ENCODE measurements around the gene CSNK1E. TPM values are rescaled to one million over a fixed set of nuclear protein-coding genes. Genes with fewer than 3 reads are reported as not detected.
A peak's percentile ranks its signal among the peaks of the same experiment; 100 is the strongest.

Gene CSNK1E
- total RNA-seq, 2 experiments from 2014 or later = 74.3 to 81.3 TPM

DNA sequence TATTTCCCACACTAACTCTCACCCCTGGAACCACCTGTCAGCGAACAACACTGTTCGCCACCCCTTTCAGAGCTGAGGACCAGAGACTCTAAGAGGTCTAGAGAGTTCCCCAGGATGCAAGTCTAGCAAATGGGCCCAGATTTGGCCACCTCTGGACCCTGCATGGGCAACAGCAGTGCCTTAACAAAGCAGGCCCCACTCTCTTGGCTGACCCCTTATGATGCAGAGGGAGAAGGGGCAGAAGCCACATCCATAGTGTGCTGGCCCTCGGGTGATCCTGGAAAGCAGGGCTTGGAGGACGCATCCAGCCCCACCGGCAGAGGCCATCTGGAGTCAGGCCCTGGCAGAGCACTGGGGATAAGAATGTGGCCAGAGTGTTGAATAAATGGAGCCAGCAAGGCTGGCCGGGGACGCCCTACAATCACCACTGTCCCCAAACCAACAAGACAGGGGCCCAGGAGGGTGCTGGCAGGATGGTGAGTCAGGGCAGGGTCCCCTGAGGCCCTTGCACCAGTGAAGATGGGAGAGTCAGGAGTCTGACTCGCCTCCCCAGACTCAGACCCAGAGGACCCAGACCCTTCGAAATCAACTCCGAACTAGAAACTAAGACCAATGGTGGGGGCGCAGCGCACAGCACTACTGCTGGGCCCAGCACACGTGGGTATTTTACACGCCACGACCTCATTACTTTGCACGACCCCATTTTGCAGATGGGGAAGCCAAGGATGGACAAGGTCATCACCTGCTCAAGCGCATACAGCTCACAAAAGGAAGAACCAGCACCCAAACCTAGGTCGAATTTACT lies 6.5 kb downstream of the CSNK1E start:
- H3K27ac Mint-ChIP-seq = peak overlapping the region; percentile 76
- no peak overlapping the region for H3K4me3 Mint-ChIP-seq
- POLR2A ChIA-PET = no interaction called here
- CTCF ChIA-PET = no interaction called here
- peaks cover 66% of the 10 kb centered on the region for H3K4me1 Mint-ChIP-seq
- DNase-seq = no peak
- peaks cover 6% of the 10 kb centered on the region for H3K36me3 Mint-ChIP-seq (ENCODE audit: low read depth)
- H3K27me3 Mint-ChIP-seq = no peaks in the 10 kb centered on the region
- H3K9me3 Mint-ChIP-seq = no peaks in the 10 kb centered on the region

DNA sequence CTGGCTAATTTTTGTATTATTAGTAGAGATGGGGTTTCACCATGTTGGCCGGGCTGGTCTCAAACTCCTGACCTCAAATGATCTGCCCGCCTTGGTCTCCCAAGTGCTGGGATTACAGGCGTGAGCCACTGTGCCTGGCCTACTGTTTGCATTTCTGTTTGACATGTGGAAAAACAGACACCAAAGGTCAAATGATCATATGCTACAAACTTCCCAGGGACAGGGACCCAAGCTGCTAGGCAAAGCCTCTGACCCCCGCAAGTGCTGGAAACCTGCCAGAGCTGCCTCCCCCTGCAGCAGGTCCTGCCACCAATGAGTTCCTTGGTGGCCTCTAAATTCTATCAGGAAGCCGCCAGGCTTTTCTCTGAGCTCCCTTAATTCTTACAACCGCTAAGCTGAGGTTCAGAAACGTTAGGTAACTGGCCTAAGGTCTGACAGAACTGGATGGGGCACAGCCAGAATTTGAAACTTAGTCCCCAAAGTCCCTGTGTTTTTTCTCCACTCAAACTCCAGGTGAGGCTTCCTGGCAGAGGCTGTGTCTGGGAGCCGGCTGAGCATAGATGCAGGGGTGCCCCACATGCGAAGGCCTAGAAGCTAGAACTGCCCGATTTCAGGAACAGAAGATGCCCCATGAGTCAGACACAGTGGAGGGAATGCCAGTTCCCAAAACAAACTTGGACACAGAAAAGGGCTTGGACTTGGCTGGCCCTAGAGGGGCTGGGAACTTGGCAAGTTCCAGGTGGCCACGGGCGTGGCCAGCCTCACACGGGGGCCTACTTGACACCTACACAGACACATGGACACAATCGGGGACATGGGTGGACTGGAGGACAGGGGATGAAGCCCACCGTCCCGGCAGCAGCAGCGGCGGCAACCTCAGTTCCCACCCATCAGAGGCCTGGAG lies 7.4 kb downstream of the CSNK1E start:
- POLR2A ChIA-PET = no interaction called here
- Mint-ChIP-seq H3K9me3 (no peaks in the 10 kb centered on the region), H3K27me3 (no peaks in the 10 kb centered on the region), H3K4me1 (peaks cover 62% of the 10 kb centered on the region), H3K27ac (no peak overlapping the region), H3K4me3 (no peak overlapping the region), H3K36me3 (ENCODE audit: low read depth) (peaks cover 6% of the 10 kb centered on the region)
- DNase-seq = no peak
- CTCF ChIA-PET = no interaction called here

DNA sequence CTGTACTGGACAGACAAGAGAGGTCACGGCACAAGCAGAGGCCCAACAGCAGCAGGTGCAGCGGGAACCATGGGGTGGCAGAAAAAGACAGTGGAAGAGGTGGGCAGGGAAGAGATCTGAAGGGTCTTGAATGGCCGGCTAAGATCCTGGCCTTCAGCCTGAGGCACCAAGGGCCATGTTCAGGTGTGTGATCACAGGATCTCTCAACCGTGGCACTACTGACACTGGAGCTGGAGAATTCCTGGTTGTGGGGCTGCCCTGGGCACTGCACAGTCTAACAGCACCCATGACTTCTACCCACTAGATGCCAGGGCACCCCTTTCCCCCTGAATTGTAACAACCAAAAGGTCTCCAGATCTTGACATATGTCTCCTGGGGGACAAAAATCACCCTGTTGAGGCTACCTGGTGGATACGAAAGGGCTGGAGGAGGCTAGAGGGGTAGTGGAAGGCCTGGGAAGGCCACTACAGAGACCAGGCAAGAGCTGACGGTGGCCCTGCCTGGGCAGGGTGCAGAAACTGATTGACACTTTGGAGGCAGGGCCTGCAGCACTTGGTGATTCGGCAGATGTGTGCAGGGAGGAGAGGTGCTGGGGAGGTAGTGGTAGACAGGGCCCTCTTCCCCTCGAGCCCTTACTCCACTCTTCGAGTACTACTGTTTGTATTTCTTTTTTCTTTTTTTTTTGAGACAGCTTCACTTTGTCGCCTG lies 8.3 kb downstream of the CSNK1E start:
- Mint-ChIP-seq H3K36me3 (ENCODE audit: low read depth) (peaks cover 6% of the 10 kb centered on the region), H3K9me3 (no peaks in the 10 kb centered on the region), H3K4me3 (no peak overlapping the region), H3K27ac (peak overlapping the region; percentile 31), H3K27me3 (no peaks in the 10 kb centered on the region), H3K4me1 (peaks cover 55% of the 10 kb centered on the region)
- POLR2A ChIA-PET = no interaction called here
- no peak for DNase-seq
- CTCF ChIA-PET = no interaction called here

DNA sequence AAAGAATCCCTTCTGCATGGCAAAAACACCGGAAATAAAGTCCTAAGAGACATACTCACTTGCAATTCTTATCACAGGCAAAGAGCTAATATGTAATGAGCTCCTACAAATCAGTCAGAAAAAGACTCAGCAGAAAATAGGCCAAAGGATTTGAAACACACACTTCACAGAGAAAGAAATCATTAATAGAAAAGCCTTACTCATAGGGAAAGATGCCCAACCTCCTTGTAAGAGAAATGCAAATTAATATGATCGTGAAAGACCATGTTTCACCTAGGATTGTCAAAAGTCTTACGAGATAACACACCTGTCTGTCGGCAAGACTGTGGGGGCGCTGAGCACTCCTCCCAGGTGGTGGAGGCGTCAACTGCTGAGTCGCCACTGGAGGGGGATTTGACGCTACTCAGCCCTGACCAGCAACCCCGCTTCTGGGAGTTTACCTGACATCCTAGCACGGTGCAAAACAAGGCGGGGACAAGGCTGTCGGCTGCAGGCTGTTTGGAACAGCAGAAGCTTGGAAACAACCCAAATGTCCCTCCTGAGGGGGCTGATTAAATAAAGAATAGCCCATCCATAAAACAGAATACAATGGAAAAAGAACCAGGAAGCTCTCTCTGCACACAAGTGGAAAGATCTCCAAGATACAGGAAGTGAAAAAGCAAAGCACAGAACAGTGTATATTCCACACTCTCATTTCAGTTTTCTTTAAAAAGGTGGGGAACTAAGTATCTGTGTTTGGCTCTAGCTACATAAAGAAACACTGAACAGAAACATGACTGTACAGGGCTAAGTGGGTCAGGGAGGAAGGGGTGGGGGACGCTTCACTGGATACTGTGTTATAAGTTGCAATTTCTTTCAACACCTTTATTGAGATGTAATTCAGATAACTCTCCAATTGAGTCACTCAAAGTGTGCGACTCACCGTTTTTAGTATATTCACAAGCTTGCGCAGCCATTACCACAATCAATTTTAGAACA lies 11.5 kb downstream of the CSNK1E start:
- POLR2A ChIA-PET = no interaction called here
- CTCF ChIA-PET = interaction anchor here (1.4 to 2.3 kb wide), 2 partner anchors 11 to 13 kb away, joined by 3 to 7 read pairs; no protein-coding TSS in a partner anchor
- Mint-ChIP-seq H3K36me3 (ENCODE audit: low read depth) (peaks cover 11% of the 10 kb centered on the region), H3K4me1 (peaks cover 24% of the 10 kb centered on the region), H3K9me3 (no peaks in the 10 kb centered on the region), H3K27ac (peak overlapping the region; percentile 37), H3K4me3 (peak overlapping the region; percentile 1), H3K27me3 (no peaks in the 10 kb centered on the region)
- no peak for DNase-seq

DNA sequence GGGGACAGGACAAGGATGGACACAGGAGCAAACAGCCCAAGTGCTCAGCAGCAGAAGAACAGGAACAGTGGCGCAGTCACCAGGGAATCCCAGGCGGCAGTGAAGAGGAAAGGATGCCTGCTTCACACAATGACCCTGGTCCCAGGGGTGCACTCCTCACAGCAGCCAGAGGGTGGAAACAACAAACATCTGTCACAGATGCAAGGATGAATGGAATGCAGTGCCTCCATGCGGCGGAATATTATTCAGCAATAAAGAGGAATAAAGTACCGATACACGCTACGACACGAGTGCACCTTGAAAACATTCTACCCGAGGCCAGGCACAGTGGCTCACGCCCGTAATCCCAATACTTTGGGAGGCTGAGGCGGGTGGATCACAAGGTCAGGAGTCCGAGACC lies 12.7 kb downstream of the CSNK1E start:
- H3K4me3 Mint-ChIP-seq = no peak overlapping the region
- POLR2A ChIA-PET = no interaction called here
- H3K36me3 Mint-ChIP-seq (ENCODE audit: low read depth) = peaks cover 15% of the 10 kb centered on the region

DNA sequence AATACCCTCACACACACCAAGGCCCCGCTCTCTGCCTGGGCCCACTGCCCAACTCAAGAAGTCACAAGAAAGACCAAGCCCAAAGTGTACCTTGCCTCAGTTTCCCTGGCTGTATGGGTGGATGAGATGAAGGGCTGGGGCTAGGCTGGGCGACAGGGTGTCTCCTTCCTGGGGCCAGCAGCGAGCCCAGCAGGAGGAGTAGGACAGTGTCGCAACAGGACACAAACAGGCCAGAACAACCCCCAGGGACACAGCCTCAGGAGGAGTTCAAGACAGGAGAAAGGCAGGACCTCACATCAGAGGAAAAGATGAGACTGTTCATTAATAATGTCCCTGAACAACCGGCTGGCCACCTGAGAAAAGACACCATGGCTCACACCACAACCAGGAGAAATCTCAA lies 13.3 kb downstream of the CSNK1E start:
- Mint-ChIP-seq H3K4me1 (peaks cover 19% of the 10 kb centered on the region), H3K9me3 (no peaks in the 10 kb centered on the region), H3K36me3 (ENCODE audit: low read depth) (peaks cover 15% of the 10 kb centered on the region), H3K4me3 (no peak overlapping the region), H3K27ac (no peak overlapping the region), H3K27me3 (no peaks in the 10 kb centered on the region)
- no peak for DNase-seq
- CTCF ChIA-PET = no interaction called here
- POLR2A ChIA-PET = no interaction called here

More for the DNA sequence above, 12.7 kb downstream of the CSNK1E start:
- H3K27ac Mint-ChIP-seq = no peak overlapping the region
- no peak for DNase-seq
- no peaks in the 10 kb centered on the region for H3K27me3 Mint-ChIP-seq
- no peaks in the 10 kb centered on the region for H3K9me3 Mint-ChIP-seq
- CTCF ChIA-PET = no interaction called here
- H3K4me1 Mint-ChIP-seq = peaks cover 20% of the 10 kb centered on the region

GRCh38 chr22:38302906-38303305 lies 14.3 kb downstream of the CSNK1E start:
- H3K27ac Mint-ChIP-seq = no peak overlapping the region
- peaks cover 19% of the 10 kb centered on the region for H3K4me1 Mint-ChIP-seq
- H3K36me3 Mint-ChIP-seq (ENCODE audit: low read depth) = peaks cover 19% of the 10 kb centered on the region
- POLR2A ChIA-PET = no interaction called here
- no peak overlapping the region for H3K4me3 Mint-ChIP-seq
- CTCF ChIA-PET = no interaction called here
- no peaks in the 10 kb centered on the region for H3K9me3 Mint-ChIP-seq
- no peaks in the 10 kb centered on the region for H3K27me3 Mint-ChIP-seq
- no peak for DNase-seq

DNA sequence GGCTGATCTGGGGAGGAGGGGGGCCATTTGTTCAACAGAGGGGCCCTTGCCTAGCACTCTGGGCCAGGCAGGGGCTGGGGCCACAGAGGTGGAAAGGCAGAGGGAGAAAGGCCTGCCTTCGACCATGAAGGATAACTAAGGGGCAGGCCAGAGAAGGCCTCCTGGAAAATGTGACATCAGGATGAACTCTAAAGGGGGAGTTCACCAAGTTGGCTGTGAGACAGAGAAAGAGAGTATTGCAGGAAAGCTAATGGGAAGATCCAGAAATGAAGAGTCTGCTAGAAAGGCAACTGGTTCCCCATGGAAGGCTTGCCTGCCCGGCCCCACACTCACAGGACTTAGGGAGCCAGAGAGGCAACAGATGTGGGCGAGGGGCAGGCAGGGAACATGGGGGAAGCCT lies 16.3 kb downstream of the CSNK1E start:
- POLR2A ChIA-PET = no interaction called here

DNA sequence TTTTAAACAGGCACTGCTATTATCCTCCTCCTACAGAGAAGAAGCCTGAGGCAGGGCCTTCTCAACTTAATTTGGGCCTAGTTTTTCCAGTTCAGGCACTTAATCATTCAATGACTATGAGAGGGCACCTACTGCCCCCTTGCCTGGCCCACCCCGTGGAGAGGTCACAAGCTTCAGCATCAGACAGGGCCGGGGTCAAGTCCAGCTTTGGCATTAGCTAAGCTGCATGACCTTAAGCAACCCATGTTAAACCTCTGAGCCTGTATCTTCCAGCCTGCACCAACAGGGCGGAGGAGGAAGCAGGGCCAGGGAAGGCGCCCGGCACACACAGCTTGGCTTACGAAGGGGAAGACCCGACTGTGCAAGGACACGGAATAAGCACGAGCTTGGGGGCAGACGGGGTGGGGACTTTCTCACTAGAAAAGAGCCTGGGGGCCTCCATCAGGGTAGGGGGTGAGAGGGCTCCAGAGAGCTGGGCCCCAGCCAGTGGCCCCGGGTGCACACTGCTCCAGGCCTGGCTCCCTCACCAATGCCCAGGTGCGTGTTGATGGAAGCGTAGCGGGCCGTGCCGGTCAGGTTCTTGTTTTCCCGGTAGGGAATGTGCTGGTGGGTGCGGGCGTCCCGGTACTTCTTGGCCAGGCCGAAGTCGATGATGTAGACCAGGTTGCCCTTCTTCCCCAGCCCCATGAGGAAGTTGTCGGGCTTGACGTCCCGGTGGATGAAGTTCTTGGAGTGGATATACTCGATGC lies 16.9 kb downstream of the CSNK1E start:
- H3K27ac Mint-ChIP-seq = no peak overlapping the region
- POLR2A ChIA-PET = no interaction called here
- DNase-seq = no peak
- no peak overlapping the region for H3K4me3 Mint-ChIP-seq
- H3K9me3 Mint-ChIP-seq = no peaks in the 10 kb centered on the region
- H3K36me3 Mint-ChIP-seq (ENCODE audit: low read depth) = peaks cover 24% of the 10 kb centered on the region
- no peaks in the 10 kb centered on the region for H3K27me3 Mint-ChIP-seq
- CTCF ChIA-PET = interaction anchor here (0.6 kb wide), 1 partner anchor 29 kb away, joined by 3 read pairs; no protein-coding TSS in a partner anchor
- H3K4me1 Mint-ChIP-seq = peaks cover 4% of the 10 kb centered on the region

More for the DNA sequence above, 16.3 kb downstream of the CSNK1E start:
- Mint-ChIP-seq H3K36me3 (ENCODE audit: low read depth) (peaks cover 24% of the 10 kb centered on the region), H3K4me3 (no peak overlapping the region), H3K4me1 (peaks cover 10% of the 10 kb centered on the region), H3K27me3 (no peaks in the 10 kb centered on the region), H3K9me3 (no peaks in the 10 kb centered on the region), H3K27ac (no peak overlapping the region)
- CTCF ChIA-PET = interaction anchor here (0.6 kb wide), 1 partner anchor 28 kb away, joined by 3 read pairs; no protein-coding TSS in a partner anchor
- DNase-seq = no peak

- ChIA-PET CTCF (no interaction called here), POLR2A (no interaction called here)
- no peaks in the 10 kb centered on the region for H3K9me3 Mint-ChIP-seq
- no peaks in the 10 kb centered on the region for H3K27me3 Mint-ChIP-seq
- no peak overlapping the region for H3K27ac Mint-ChIP-seq
- H3K36me3 Mint-ChIP-seq (ENCODE audit: low read depth) = peaks cover 24% of the 10 kb centered on the region
- no peak overlapping the region for H3K4me3 Mint-ChIP-seq
- DNase-seq = no peak
- H3K4me1 Mint-ChIP-seq = peaks cover 3% of the 10 kb centered on the region
Observed at GRCh38 chr22:38299770-38300102, 17.5 kb downstream of the CSNK1E start.

DNA sequence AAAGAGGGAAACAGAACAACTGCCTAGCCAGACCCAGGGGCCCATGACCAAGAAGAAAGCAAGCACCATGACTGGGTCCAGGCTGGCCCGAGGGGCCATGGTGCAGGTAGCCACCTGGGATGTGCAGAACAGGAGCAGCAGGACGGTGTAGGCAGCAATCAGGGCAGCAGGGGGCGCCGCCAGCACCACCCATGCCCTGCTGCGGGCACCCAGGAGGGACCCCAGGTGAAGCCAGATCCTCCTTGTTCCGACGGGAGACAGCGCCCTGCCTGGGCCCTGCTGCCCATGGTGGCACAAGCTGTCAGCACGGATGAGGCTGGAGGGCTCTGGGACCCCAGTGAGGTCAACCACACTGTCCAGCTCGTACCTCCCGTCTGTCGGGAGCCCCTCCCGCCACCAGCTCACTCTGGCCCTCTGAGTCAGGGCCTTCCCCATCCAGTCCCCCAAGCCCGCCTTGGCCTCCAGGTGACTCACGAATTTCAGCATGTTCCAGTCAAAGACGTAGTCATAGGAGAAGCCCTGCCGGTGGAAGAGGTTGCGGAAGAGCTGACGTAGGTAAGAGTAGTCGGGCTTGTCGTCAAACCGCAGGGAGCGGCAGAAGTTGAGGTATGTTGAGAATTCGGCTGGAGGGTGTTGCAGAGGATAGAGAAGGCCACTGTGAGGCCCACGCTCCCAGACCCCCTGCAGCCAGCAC lies 18.8 kb downstream of the CSNK1E start:
- no peaks in the 10 kb centered on the region for H3K4me1 Mint-ChIP-seq
- ChIA-PET POLR2A (no interaction called here), CTCF (interaction anchor here (0.7 to 1.6 kb wide), 5 partner anchors 10 to 246 kb away, joined by 3 to 5 read pairs (median 3); no protein-coding TSS in a partner anchor)
- no peak overlapping the region for H3K4me3 Mint-ChIP-seq
- peak; percentile 31 for DNase-seq
- H3K9me3 Mint-ChIP-seq = no peaks in the 10 kb centered on the region
- H3K27ac Mint-ChIP-seq = no peak overlapping the region
- H3K36me3 Mint-ChIP-seq (ENCODE audit: low read depth) = peaks cover 24% of the 10 kb centered on the region
- H3K27me3 Mint-ChIP-seq = no peaks in the 10 kb centered on the region
